ENCODE measurements around the gene ALKAL2. TPM values are rescaled to one million over a fixed set of nuclear protein-coding genes. Genes with fewer than 3 reads are reported as not detected.
A peak's percentile ranks its signal among the peaks of the same experiment; 100 is the strongest.

Gene ALKAL2
- polyA plus RNA-seq, 1 of the 3 experiments (the other 2 are of a cell fraction), result not detected

DNA sequence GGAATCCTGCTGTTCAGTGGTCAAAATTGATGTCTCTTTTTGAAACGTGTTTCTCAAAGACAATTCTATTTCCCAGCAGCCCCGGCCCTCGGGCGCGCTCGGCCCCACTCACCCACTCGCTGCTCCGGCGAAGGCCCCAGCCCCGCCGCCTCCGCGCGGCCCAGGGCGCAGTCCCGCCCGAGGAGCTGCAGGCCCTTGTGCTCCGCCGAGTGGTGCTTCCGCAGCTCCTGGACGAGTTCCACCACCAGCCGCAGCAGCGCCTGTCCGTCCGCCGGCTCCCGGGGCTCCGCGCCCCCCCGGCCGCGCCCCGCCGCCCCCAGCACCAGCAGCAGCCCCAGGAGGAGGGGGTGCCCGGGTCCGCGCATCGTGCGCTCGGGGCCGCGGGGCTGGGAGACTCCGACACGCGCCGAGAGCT lies 413 bp downstream of the ALKAL2 start:
- peaks cover 26% of the 10 kb centered on the region for H3K27me3 ChIP-seq (ENCODE audit: insufficient read depth)
- H3K9me3 ChIP-seq, result no peaks in the 10 kb centered on the region
- no peaks in the 10 kb centered on the region for H3K9me2 ChIP-seq
- H3K4me3 ChIP-seq (ENCODE audit: low read depth in 2 of 2, low read length in 1 of 2), result peak overlapping the region; percentile 31 to 32; a peak in 2 of 4 replicates
- no peaks in the 10 kb centered on the region for H3K79me2 ChIP-seq (ENCODE audit: insufficient read depth)
- no peak for TF ChIP-seq ELF1 (IDR thresholded peaks at IDR 0.05)
- no peak for TF ChIP-seq EZH2phosphoT487 (IDR thresholded peaks at IDR 0.05; ENCODE audit: borderline replicate concordance, low read depth)
- TF ChIP-seq NFIC (IDR thresholded peaks at IDR 0.05; ENCODE audit: borderline replicate concordance), result no peak
- TF ChIP-seq SIN3A (IDR thresholded peaks at IDR 0.05; ENCODE audit: borderline replicate concordance, low read depth, low read length), result no peak
- no peak for TF ChIP-seq TCF12 (IDR thresholded peaks at IDR 0.05)
- no peak for TF ChIP-seq FOXM1 (IDR thresholded peaks at IDR 0.05; ENCODE audit: low read depth)
- no peak for TF ChIP-seq NRF1 (IDR thresholded peaks at IDR 0.05; ENCODE audit: low read depth, low read length)
- TF ChIP-seq RAD21 (IDR thresholded peaks at IDR 0.05; ENCODE audit: low read length), result no peak
- TF ChIP-seq SMC3 (IDR thresholded peaks at IDR 0.05; ENCODE audit: low read depth, low read length), result no peak
- TF ChIP-seq TEAD4 (IDR thresholded peaks at IDR 0.05; ENCODE audit: borderline replicate concordance, insufficient read depth), result no peak
- TF ChIP-seq, protein P1, sequence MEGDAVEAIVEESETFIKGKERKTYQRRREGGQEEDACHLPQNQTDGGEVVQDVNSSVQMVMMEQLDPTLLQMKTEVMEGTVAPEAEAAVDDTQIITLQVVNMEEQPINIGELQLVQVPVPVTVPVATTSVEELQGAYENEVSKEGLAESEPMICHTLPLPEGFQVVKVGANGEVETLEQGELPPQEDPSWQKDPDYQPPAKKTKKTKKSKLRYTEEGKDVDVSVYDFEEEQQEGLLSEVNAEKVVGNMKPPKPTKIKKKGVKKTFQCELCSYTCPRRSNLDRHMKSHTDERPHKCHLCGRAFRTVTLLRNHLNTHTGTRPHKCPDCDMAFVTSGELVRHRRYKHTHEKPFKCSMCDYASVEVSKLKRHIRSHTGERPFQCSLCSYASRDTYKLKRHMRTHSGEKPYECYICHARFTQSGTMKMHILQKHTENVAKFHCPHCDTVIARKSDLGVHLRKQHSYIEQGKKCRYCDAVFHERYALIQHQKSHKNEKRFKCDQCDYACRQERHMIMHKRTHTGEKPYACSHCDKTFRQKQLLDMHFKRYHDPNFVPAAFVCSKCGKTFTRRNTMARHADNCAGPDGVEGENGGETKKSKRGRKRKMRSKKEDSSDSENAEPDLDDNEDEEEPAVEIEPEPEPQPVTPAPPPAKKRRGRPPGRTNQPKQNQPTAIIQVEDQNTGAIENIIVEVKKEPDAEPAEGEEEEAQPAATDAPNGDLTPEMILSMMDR (IDR thresholded peaks at IDR 0.05), result no peak
- no peak for TF ChIP-seq YY1 (IDR thresholded peaks at IDR 0.05; ENCODE audit: low read depth)
- TF ChIP-seq CHD2 (IDR thresholded peaks at IDR 0.05; ENCODE audit: low read length, partially characterized antibody), result no peak
- TF ChIP-seq, protein P2, sequence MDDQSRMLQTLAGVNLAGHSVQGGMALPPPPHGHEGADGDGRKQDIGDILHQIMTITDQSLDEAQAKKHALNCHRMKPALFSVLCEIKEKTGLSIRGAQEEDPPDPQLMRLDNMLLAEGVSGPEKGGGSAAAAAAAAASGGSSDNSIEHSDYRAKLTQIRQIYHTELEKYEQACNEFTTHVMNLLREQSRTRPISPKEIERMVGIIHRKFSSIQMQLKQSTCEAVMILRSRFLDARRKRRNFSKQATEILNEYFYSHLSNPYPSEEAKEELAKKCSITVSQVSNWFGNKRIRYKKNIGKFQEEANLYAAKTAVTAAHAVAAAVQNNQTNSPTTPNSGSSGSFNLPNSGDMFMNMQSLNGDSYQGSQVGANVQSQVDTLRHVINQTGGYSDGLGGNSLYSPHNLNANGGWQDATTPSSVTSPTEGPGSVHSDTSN (IDR thresholded peaks at IDR 0.05), result no peak
- TF ChIP-seq FOSL2 (IDR thresholded peaks at IDR 0.05; ENCODE audit: borderline replicate concordance, low read depth), result no peak
- TF ChIP-seq RXRA (IDR thresholded peaks at IDR 0.05; ENCODE audit: borderline replicate concordance, low read depth), result no peak
- TF ChIP-seq EP300 (IDR thresholded peaks at IDR 0.05; ENCODE audit: borderline replicate concordance in 1 of 2, low read depth in 1 of 2, low read length in 1 of 2), result no peak
- TF ChIP-seq, protein P3, sequence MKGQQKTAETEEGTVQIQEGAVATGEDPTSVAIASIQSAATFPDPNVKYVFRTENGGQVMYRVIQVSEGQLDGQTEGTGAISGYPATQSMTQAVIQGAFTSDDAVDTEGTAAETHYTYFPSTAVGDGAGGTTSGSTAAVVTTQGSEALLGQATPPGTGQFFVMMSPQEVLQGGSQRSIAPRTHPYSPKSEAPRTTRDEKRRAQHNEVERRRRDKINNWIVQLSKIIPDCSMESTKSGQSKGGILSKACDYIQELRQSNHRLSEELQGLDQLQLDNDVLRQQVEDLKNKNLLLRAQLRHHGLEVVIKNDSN (IDR thresholded peaks at IDR 0.05; ENCODE audit: borderline replicate concordance, low read depth), result no peak
- H2AFZ ChIP-seq (ENCODE audit: low read depth), result no peak overlapping the region
- H3K4me2 ChIP-seq, result peak overlapping the region; percentile 47; the same call in 1 of the 2 replicates
- no peak overlapping the region for H3K9ac ChIP-seq
- no peaks in the 10 kb centered on the region for H4K20me1 ChIP-seq (ENCODE audit: insufficient read depth)
- H3K36me3 ChIP-seq (replicated peaks in 1 of 2; ENCODE audit: control insufficient read depth in 1 of 2, insufficient read depth in 2 of 2, low read length in 1 of 2), result peaks cover 0 to 8% of the 10 kb centered on the region in 2 experiments
- 17% methylated on average over 21 of the region's 46 CpGs for WGBS (ENCODE audit: low lambda C conversion rate)
- H3K4me1 ChIP-seq (ENCODE audit: control insufficient read depth in 1 of 2, insufficient read depth in 2 of 2, low read depth in 1 of 2, low read length in 1 of 2), result peaks cover 0 to 12% of the 10 kb centered on the region in 2 experiments; a peak in 1 of 4 replicates
- H3K27ac ChIP-seq (ENCODE audit: low read depth in 2 of 2, low read length in 1 of 2), result no peak overlapping the region
- ChIA-PET CTCF (interaction anchor here (0.6 to 6.3 kb wide), 10 partner anchors 10 to 350 kb away, joined by 3 to 24 read pairs (median 4); no protein-coding TSS in a partner anchor), POLR2A (no interaction called here)
- peak; percentile 87 for DNase-seq
- H3F3A ChIP-seq (replicated peaks; ENCODE audit: insufficient read depth), result peaks cover 6% of the 10 kb centered on the region

All from SK-N-SH (cell line).